ENCODE results near the gene NCOR2.
"Not testable (repeated sequence)": the region's sequence is repeated elsewhere in the genome, so short reads cannot be mapped to it uniquely, and the experiment has no call there.

Gene NCOR2

DNA sequence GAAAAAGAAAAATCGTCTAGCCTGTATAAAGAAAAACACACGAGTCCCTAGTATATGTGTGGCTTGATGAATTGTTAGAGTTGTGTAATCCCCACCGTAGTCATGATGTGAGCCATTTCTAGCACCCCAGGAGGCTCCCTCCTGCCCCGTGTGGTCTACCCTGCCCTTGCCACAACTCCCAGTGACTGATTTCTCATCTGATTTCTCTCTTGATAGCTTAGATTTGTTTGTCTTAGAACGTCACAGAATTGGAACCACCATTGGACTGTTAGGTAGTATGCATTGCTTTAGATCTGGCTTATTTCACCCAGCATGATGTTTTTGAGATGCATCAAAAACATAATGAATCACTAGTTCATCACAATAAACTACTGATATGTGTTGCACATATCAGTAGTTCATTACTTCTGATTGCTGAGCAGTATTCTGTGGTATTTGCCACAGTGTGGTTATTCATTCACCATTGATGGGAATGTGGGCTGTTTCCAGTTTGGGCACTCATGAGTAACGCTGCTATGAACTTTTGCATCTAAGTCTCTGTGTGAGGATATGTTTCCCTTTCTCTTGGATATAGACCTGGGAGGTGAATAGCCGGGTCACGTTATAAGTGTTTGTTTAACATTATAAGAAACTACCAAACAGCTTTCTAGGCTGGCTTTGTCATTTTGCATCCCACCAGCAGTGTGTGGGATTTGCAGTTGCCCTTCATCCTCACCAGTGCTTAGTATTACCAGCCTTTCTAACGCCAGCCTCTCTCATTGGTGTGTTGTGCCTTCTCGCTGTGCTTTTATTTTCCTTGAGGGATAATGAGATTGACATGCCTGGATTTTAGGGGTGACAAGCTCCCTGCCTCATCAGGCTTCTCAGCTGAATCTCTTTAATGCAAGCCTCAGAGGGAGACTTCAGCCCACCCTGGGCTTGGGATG lies 31.9 kb upstream of the NCOR2 start:
- peak in 1 of 2 experiments; percentile 6 for DNase-seq

DNA sequence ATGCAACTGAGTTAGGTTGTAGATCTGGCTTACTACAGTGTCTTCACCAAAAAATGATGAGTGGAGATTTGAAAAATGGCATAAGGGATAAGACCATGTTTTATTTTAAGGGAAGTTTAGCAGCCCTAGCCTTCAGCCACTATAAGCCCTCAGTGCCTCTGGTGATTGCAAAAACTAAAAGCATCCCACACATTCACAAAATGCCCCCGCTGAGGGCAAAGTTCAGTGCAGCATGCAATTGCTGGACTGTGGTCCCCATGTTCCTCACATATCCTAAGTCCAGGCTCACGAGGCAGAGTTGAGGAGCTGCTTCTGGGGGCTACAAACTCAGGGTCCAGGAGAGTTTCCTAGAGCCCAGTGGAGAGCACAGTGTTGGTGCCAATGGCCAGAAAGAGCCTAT lies 29.6 kb upstream of the NCOR2 start:
- no peak for DNase-seq

DNA sequence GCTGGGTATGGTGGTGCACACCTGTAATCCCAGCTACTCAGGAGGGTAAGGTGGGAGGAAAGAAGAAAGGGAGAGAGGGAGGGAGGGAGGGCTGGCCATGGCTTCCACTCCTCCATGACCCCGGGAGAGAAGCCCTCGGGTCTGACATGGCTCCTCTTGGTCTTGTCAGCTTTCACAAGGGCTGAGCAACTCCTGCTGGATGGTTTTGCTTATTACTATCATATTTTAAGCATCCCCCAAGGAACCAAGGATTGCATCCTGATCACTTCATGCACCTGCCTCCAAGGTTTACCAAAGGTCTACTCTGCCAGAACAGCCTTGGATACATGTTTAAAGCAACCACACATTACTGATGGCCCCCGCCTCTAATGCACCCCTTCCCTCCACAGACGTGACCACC lies 28.0 kb upstream of the NCOR2 start:
- DNase-seq, result no peak

DNA sequence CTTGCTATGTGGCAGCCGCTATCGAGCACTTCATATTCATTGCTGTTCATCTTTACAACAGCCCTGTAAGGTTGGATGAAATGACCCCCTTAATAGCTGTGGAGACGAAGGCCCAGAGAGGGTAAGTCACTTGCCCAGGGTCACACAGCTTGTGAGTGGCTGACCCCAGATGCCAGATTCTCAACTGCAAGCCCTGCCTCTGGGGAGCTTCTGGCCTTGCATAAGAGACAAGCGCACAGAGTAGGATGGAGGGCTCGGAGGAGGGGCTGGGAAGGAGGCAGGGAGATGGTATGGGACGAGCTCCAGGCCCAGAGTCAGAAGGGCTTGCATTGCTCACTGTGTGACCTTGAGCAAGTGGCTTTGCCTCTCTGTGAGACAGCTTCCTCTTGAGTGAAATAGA lies 27.4 kb upstream of the NCOR2 start:
- no peak for DNase-seq

DNA sequence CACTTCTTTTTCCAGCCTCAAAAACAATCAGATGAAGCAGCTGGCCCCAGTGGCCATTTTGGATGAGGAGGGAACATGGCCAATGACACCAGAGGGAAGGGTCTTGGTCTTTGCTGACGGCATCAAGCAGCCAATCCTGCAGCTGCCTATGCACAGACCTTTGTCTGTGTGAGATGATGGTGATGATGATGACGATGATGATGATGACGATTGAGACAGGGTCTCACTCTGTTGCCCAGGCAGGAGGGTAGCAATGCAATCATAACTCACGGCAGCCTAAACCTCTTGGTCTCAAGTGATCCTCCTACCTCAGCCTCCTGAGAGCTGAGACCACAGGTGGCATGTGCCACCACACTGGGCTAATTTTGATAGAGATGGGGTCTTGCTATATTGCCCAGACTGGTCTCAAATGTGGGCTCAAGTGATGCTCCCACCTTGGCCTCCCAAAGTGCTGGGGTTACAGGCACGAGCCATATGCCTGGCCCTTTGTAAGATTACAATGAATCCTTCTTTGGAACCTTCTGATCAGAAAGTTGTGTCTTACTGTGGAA lies 26.5 kb upstream of the NCOR2 start:
- DNase-seq, result no peak

DNA sequence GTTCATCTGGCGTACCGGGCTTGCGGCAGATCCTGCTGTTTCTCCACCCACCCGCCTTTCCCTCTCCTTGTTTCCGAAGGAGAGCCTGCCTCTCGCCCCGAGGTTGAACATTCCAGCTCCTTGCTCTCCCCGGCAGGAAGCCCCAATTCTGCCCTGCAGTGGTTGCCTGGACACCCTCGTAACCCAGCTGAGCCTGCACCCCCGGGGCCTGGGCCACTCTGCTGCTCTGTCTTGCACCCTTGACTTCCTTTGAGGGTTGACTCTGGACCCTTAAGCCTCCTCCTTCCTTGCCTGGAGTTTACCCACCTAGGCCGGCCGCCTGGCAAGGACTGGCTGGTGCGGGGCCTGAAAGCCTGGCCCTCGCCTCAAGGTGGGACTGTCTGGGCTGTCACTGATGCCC lies 25.8 kb upstream of the NCOR2 start:
- DNase-seq, result no peak

DNA sequence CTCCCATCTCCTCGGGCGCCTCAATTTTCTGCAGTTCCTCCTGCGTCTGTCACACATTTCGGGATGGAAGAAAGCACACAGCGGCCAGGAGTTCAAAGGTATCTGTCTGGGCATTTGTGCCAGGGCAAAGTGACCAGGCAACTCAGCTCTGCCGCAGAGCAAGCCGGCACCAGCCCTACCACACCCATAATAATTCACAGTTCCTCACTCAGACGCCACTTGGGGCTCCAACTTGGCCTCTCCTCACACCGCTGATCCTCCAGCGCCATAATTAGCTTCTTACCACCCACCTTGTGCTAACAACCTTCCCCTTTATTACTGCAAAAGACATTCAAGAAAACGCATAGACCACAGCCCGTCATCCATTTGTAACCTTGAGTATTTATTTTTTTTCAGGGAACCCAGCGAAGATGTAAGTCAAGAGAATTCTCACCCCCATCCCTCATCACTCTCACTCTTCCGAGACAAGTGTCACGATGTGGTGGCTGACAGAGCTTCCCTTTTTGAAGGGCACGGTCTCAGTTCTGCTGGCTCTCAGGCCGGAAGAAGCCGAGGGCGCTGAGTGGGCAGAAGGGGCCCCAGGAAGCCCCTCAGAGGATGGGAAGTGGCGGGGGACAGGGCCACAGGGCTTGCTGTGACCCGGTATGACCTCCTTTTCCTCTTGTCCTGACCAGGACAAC lies 25.2 kb upstream of the NCOR2 start:
- DNase-seq, result no peak

DNA sequence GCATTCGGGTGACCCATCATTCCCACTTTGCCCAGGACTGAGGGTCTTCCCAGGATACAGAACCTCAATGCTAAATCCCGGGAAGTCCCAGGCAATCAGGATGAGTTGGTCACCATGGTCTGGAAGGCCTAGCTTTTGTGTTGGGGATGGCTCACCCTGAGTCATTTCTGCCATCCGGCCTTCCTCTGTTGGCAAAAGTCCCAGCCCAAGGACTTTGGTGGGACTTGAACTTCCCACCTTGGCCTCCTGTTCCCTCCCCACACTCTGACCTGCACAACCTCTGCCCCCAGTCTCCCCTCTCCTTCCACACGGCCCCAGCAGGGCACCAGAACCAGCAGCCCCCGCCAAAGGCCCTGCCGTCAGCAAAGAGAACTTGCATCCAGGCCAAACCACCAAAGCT lies 24.6 kb upstream of the NCOR2 start:
- no peak for DNase-seq

DNA sequence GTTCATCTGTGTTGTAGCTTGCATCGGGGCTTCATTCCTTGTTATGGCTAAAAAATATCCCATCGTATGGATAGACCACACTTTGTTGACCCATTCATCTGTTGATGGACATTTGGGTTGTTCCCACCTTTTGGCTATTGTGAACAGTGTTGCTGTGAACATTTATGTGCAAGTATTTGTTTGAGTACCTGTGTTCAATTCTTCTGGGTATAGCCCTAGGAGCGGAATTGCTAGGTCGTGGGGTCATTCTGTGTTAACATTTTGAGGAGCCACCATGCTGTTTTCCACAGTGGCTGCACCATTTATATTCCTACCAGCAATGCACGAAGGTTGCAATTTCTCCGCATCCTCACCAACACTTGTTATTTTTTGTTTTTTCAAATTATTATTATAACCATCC lies 23.0 kb upstream of the NCOR2 start:
- no peak for DNase-seq

DNA sequence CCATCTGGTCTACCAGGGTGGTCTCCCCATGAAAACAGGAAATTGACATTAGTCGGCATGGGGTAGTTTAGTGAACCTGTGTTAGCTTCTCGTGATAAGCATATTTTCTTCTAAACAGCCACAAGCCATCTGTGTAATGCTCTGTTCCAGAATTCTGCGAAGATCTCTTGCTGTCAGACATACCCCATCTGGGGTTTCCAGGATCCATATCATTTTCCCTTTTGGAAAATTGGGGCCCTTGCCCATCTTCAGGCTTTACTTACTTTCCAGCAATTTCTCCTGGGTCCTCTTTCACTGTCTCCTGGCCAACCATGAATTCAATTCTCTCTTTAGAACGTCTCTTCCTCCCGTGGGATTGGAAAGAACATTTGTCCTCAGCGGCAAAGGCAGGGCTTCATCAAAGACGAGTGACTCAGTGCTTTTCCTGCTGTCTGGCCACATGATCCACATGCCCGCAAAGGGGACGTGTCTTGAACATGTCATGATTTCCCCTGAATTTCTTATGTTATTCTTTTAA lies 21.4 kb upstream of the NCOR2 start:
- DNase-seq, result no peak

DNA sequence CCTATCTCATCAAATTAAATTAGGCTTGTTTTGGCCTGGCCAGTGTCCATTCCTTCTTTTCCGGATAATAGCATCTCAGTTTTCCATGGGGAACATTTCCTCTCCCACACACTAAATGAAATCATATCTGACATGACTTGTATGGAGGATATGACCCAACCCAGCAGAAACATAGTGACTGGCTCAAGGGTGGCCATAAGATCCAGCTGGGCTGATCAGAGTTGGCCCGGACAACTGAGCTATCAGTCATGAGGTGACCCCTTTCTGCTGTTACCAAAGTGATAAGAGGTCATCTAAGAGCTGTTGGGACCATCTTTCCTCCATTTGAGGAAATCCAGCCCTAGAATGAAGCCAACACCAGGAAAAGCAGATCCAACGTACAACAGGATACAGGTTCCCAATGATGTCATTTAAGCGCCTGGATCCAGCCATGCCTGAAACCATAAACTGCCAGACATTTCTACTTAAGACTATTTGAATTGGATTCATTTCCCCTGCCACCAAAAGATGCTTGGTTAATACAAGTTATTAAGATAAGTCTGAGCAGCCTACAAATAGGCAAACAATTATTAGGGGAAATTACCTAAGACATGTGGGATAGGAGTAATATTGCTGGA lies 20.7 kb upstream of the NCOR2 start:
- no peak for DNase-seq

DNA sequence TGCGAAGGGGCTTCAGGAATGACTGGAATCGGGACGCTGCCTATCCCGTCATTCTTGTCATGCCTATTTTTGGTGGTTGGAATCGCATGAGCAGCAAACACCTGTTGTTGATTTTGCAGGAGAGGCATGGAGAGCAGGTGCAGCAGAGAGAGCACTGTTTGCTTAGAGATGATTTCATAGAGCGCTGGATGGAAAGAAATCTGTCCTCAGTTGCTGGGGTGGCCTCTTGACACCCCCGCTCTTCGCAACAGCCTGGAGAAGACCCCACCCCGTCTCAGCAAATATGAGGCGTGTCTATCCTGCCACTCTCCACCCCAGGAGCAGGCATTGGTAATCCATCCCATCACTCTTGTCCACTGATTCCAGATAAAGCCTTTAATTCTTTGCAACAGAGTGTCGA lies 19.3 kb upstream of the NCOR2 start:
- DNase-seq, result no peak

DNA sequence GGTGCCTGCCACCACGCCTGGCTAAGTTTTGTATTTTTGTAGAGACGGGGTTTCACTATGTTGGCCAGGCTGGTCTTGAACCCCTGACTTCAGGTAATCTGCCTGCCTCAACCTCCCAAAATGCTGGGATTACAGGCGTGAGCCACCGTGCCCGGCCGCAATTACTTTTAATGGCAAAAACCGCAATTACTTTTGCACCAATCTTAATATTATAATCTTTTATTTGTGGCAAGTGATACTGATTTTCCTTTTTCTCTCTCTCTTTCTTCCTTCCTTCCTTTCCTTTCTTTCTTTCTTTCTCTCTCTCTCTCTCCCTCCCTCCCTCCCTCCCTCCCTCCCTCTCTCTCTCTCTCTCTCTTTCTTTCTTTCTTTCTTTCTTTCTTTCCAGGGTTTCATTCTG lies 17.1 kb upstream of the NCOR2 start:
- DNase-seq, result not testable (repeated sequence)

DNA sequence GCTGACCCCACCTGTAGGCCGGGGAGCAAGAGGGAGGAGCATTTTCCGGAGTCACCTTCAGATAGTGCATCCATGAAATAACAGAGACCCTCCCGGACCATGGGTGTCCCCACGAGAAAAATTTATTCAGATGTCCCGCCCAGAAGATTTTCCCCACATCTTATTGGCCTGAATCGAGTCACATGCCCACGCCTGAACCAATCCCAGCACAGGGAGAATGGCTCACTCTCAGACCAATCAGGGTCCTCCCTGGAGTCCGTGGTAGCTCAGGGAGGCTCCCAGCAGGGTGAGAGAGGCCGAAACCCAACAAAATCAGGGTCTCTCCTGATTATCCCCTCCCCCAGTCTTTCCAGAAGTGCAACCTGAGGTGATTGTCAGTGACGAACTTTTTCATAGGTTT lies 16.4 kb upstream of the NCOR2 start:
- no peak for DNase-seq

DNA sequence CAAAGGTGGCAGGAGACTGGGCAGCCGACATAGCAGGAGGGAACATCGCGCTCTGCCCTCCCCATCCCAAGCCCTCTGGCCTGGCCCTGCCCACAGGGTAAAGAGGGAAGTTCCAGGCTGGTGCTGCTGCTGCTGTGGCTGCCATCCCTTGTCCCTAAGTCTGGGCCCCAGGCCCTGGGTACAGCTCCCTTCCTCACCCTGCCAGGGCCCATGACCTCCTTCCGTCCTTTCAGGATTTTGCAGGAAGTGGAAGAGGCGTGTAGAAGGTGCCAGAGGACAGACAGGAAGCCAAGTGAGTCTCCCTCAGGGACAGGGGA lies 14.7 kb upstream of the NCOR2 start:
- DNase-seq, result no peak

DNA sequence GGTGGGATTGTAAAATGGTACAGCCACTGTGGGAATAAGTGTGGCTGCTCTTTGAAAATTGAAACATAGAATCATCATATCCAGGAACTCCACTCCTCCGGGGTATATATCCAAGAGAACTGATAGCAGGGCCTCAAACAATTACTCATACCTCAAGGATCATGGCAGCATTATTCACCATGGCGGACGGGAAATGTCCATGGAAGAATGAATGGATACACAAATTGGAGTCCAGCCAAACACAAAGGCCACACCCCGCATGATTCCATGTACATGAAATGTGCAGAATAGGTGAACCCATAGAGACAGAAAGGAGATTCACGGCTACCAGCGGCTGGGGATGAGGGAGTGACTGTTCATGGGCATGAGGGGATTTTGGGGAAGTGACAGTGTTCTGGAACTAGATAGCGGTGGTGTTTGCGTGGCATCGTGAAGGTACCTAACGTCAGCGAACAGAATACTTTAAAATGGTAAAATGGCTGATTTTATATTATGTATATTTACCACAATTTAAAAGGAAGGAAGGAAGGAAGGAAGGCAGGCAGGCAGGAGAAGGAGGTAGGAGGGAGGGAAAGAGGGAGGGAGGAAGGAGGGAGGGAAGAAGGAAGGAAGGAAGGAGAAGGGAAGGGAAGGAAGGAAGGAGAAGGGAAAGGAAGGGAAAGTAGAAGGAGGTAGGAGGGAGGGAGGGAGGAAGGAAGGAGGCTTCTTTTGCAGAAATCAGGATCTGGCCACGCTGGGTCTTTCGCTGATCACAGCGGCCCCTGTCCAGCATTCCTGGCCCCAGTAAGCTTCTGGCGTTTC lies 14.1 kb upstream of the NCOR2 start:
- DNase-seq, result no peak

DNA sequence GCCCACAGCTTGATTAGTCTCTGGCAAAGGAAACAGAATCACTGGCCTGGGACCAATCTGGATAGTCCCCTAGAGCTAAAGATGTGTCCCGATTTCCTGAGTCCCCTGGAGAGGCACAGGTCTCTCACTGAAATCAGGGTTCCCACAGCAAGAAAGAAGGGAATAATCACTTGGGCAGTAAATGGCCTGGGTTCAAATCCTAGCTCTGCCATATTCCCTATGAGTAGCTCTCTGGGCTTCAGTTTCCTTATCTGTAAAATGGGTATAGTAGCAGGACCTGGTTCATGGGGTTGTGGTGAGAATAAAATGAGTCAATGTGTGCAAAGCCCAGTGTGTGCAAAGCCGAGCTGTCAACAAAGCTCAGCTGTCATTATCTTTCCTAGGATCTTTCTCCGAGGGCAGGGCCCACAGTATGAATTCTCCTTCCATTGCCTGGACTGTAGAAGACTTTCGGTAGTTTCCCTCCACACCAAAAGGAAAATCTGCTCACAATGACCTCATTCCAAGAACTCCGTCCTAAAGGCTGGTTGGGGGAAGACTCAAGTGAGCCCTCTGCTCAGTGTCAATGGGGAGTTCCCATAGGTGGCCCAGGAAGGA lies 12.6 kb upstream of the NCOR2 start:
- no peak for DNase-seq

DNA sequence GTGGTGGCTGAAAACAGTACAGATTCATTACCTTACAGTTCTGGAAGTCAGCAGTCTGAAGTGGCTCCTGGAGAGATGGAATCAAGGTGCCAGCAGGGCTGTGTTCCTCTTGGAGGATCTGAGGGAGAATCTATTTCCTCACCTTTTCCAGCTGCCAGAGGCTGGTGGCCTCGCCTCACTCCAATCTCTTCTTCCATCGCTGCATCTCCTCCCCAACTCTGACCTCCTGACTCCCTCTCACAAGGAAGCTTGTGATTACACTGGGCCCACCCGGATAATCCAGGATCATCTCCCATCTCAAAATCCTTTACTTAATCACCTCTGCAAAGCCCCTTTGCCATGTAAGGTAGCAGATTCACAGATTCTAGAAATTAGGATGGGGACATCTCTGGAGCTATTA lies 11.4 kb upstream of the NCOR2 start:
- DNase-seq, result no peak

DNA sequence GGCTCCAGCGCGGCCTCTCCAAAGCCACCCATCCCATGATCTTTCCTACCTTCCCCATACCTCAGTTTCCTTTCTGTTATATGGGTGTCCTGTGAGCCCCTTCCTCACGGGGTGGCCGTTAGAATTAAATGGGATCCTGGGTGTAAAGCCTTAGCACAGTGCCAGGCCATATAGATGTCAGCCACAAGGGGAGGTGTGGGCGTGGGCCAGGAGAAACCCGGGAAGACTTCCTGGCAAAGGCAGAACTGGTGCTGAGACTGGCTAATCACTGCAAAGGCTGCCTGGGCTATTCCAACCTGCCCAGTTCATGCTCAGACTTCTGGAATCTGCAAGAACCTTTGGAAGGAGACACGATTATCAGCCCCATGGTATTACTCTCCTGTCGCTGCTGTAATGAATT lies 11.0 kb upstream of the NCOR2 start:
- no peak for DNase-seq

DNA sequence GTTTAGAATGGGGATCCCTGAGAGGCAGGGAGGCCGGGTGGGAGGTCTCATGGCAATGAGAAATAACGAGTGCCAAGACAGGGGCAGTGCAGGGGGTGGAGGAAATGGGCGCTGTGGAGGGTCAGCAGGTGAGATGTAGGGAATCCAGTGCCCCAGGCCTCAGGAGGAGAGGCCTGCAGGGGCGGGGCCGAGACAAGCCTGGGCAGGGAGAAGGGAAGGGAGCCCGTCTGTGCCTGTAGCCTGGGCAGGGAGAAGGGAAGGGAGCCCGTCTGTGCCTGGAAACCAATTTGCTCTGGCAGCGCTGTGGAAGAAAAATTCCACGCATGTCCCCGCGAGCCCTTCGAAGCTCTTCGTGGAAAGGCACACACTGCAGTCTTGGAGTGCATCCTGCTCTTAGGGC lies 10.6 kb upstream of the NCOR2 start:
- no peak for DNase-seq

DNA sequence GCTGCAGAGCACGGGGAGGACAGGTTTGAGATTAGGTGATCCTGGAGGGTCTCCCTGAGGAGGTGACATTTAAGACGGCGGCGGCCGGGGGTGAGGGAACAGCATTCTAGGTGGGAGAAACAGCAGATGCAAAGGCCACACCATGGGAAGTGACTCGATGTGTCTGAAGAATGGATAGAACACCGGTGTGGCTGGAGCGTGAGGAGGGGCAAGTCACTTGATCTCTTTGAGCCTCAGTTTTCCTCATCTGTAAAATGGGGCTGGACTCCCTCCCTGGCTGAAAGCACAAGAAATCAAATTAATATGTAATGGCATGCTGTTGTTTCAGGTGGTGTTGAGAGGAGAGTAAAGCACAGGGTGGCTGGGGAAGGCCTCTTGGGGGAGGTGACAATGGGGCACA lies 10.0 kb upstream of the NCOR2 start:
- DNase-seq, result no peak

DNA sequence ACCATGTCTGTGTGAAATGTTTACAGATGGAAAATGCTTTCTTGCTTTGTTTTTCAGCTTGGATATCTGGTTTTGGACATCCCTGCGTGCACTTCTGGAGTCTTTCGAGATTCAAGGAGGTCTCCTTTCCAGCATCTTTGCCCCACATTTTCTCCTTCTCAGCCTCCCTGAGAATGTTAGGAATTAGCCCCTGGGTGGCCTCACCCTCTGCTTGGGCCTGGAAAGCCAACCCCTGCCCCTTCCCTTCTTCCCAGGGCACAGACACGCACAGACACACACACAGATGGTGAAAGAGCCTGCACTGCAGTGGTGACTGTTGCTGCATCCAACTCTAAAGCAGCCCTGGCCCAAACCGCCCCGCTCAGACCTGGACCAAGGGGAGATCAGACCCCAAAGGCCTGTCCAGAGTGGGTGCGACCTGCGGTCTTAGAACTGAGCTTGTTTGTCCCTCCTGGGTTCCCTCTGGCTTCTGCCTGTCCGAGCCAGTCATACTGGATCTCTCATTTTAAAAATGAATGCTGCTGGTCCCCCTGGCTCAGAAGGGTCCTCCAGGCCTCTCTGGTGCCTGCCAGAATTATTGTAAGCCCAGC lies 8.7 kb upstream of the NCOR2 start:
- DNase-seq, result no peak

Data from AML-193 (cell line).